Kidney epithelial cell (primary cell): ENCODE data around the gene RRN3. TPM values are rescaled to one million over a fixed set of nuclear protein-coding genes. Genes with fewer than 3 reads are reported as not detected.
"Not testable (repeated sequence)": the region's sequence is repeated elsewhere in the genome, so short reads cannot be mapped to it uniquely, and the experiment has no call there.

ENCODE experiments used
- DNase-seq: peaks from one replicate; pipeline ENCODE4 v3.0.0-alpha.2; 2010; ENCODE audit warnings: low read depth
- H3K27me3 ChIP-seq: 2 replicates; pipeline ENCODE4 v1.6.0; 2011; ENCODE audit warnings: low read length; ENCODE audit not compliant: control insufficient read depth, insufficient read depth
- H3K36me3 ChIP-seq: 2 replicates; pipeline ENCODE4 v1.5.1; 2011; ENCODE audit warnings: low read length; ENCODE audit not compliant: control insufficient read depth, insufficient read depth
- H3K4me3 ChIP-seq: 2 replicates; pipeline ENCODE4 v1.5.1; 2011; ENCODE audit warnings: low read depth, mild to moderate bottlenecking, control low read depth, low read length
- total RNA-seq: library from RNA; depleted of rRNA; stranded (reverse); fragments of >200 nt; gene quantifications from 2 replicates; pipeline ENCODE4 v1.2.3, GENCODE V29; 2015
- TF ChIP-seq, protein P1 (sequence below): IDR thresholded peaks from 2 replicates; pipeline ENCODE4 v1.5.1; 2011; ENCODE audit warnings: mild to moderate bottlenecking, moderate library complexity, low read length, control low read depth, inconsistent platforms; ENCODE audit not compliant: insufficient read depth, poor library complexity, severe bottlenecking

Gene RRN3
- total RNA-seq, 1 donor from 2014 or later: 34.8 TPM

DNA sequence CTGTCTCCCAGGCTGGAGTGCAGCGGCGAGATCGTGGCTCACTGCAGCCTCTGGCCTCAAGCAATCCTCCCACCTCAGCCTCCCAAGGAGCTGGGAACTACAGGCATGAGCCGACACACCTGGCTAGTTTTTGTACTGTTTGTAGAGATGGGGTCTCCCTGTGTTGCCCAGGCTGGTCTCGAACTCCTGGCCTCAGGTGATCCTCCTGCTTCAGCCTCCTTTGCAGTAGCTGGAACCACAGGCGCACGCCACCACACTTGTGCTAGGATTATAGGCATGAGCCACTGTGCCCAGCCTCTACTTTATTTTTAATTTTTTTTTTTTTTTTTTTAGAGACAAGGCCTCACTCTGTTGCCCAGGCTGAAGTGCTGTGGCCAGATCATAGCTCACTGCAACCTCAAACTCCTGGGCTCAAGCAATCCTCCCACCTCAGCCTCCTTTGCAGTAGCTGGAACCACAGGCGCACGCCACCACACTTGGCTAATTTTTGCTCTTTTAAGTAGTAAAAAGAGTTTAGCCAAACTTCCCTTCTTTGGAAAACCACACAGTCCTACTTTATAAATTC, 42.6 kb downstream of the RRN3 start:
- Histone ChIP-seq H3K36me3 (peaks cover 1% of the 10 kb centered on the region), H3K27me3 (no peaks in the 10 kb centered on the region), H3K4me3 (no peak overlapping the region)
- no peak for DNase-seq
- TF ChIP-seq, protein P1, sequence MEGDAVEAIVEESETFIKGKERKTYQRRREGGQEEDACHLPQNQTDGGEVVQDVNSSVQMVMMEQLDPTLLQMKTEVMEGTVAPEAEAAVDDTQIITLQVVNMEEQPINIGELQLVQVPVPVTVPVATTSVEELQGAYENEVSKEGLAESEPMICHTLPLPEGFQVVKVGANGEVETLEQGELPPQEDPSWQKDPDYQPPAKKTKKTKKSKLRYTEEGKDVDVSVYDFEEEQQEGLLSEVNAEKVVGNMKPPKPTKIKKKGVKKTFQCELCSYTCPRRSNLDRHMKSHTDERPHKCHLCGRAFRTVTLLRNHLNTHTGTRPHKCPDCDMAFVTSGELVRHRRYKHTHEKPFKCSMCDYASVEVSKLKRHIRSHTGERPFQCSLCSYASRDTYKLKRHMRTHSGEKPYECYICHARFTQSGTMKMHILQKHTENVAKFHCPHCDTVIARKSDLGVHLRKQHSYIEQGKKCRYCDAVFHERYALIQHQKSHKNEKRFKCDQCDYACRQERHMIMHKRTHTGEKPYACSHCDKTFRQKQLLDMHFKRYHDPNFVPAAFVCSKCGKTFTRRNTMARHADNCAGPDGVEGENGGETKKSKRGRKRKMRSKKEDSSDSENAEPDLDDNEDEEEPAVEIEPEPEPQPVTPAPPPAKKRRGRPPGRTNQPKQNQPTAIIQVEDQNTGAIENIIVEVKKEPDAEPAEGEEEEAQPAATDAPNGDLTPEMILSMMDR: no peak

DNA sequence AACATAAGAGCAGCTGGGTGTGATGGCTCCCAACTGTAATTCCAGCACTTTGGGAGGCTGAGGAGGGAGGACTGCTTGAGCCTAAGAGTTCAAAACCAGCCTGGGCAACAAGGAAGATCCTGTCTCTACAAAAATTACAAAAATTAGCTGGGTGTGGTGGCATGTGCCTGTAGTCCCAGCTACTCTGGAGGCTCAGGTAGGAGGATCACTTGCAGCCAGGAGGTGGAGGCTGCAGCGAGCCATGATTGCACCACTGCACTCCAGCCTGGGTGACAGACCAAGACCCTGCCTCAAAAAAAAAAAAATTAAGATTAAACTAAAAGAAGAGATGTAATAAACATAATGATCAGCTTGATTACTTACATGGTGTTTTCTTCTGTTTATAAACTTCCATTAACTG, 43.6 kb downstream of the RRN3 start:
- H3K36me3 ChIP-seq, DNase-seq, H3K4me3 ChIP-seq, H3K27me3 ChIP-seq: not testable (repeated sequence)

DNA sequence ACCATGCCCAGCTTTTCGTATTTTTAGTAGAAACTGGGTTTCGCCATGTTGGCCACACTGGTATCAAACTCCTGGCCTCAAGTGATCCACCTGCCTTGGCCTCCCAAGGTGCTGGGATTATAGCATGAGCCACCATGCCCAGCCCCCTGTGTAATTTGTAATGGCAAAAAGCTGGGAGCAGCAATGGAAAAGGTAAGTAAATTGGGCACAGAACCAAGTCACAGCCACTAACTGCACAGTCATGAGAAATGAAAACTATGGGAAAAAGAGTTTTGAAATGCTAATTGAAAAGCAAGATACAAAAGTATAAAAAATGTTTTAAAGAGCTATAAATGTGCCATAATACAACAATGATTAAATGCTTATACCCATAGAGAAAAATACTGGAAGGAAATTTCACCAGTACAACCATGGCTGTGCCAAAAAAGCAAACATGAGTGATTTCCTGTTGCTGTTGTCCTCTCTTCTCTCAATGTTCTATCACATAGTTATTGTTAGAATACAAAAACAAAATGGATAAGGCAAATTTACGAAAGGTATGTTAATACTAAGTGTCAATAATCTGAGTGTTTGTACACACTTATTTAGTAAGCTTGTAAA, 44.4 kb downstream of the RRN3 start:
- no peak overlapping the region for H3K4me3 ChIP-seq
- TF ChIP-seq, protein P1: no peak
- peaks cover 1% of the 10 kb centered on the region for H3K36me3 ChIP-seq
- no peaks in the 10 kb centered on the region for H3K27me3 ChIP-seq
- no peak for DNase-seq

DNA sequence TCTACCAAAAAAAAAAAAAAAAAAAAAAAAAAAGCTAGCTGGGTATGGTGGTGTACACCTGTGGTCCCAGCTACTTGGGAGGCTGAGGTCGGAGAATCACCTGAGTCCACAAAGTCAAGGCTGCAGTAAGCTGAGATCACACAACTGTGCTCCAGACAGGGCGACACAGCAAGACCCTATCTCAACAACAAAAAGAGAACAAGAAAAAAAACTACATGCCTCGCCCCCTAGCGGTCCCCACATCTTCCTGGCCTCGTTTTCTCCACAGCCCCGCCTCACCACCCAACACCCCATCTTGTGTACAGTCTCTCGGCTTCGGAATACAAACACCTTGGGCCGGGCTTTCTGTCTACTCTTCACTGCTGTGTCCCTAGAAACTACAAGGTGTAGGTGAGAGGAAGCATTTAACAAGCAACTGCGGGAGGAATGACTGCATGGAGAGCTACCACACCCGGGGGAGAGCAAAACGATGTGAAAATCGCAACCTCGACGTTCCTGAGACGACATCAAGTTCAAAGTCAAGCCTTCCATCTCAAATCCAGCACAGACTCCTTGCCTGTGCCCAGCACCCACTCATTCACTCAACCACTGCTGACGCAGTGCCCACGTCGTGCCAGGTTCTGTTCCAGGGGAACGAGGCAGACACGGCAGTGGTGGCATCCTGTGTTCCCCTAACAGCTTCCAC, 47.2 kb downstream of the RRN3 start:
- DNase-seq: no peak
- TF ChIP-seq, protein P1: no peak
- peaks cover 1% of the 10 kb centered on the region for H3K36me3 ChIP-seq
- no peak overlapping the region for H3K4me3 ChIP-seq
- H3K27me3 ChIP-seq: no peaks in the 10 kb centered on the region

DNA sequence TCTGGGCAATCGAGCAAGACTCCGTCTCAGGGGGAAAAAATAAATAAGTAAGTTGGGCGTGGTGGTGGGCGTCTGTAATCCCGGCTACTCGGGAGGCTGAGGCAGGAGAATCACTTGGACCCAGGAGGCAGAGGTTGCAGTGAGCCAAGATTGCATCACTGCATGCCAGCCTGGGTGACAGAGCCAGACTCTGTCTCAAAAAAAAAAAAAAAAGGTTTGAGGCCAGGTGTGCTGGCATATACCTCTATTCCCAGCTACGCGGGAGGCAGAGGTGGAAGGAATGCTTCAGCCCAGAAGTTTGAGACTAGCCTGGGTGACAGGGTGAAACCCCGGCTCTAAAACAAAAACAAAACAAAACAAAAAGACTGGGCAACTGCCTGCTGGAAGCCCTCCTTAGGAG, 48.8 kb downstream of the RRN3 start:
- H3K36me3 ChIP-seq, H3K4me3 ChIP-seq: not testable (repeated sequence)

DNA sequence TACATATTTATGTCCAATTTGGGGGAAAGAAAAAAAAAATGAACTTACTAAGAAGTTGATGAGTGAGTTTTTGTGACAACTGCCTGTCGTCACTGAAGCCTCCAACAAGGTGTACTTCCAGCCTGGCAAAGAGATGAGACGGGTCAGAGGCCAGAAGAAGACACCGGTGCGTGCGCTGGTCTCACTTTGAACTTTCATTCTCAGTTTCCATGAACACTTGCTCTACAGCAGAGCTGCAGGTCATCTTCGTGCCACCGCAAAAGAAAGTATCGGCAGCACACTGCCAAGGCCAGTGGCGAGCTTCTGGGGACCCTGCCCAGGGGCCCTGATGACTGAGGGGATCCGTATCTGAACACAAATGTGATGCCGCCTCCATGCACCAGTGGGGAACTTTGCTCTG, 49.8 kb downstream of the RRN3 start:
- TF ChIP-seq, protein P1: no peak
- H3K36me3 ChIP-seq: peaks cover 1% of the 10 kb centered on the region
- DNase-seq: no peak
- H3K4me3 ChIP-seq: no peak overlapping the region
- no peaks in the 10 kb centered on the region for H3K27me3 ChIP-seq

More for the DNA sequence above, 48.8 kb downstream of the RRN3 start:
- not testable (repeated sequence) for H3K27me3 ChIP-seq, DNase-seq
